ENCODE results near the gene ATR.
"Not testable (repeated sequence)": the region's sequence is repeated elsewhere in the genome, so short reads cannot be mapped to it uniquely, and the experiment has no call there.

Gene ATR

GRCh38 chr3:142445816-142446254, 132.7 kb downstream of the ATR start:
- DNase-seq: peak in 1 of 2 donors; percentile 7

GRCh38 chr3:142444343-142444742, 134.2 kb downstream of the ATR start:
- no peak for DNase-seq

GRCh38 chr3:142443060-142443459, 135.5 kb downstream of the ATR start:
- DNase-seq: not testable (repeated sequence)

GRCh38 chr3:142439499-142440220, 138.9 kb downstream of the ATR start:
- not testable (repeated sequence) for DNase-seq

- DNase-seq: not testable (repeated sequence)
Observed at GRCh38 chr3:142438096-142438495, 140.4 kb downstream of the ATR start.

- DNase-seq: no peak
Observed at GRCh38 chr3:142436951-142437585, 141.5 kb downstream of the ATR start.

- no peak for DNase-seq
Observed at GRCh38 chr3:142434503-142434902, 144.0 kb downstream of the ATR start.

- no peak for DNase-seq
Observed at GRCh38 chr3:142433110-142433509, 145.4 kb downstream of the ATR start.

GRCh38 chr3:142429582-142429981, 149.0 kb downstream of the ATR start:
- no peak for DNase-seq

GRCh38 chr3:142424754-142425153, 153.8 kb downstream of the ATR start:
- DNase-seq: no peak

GRCh38 chr3:142418926-142419592, 159.5 kb downstream of the ATR start:
- no peak for DNase-seq

- no peak for DNase-seq
Observed at GRCh38 chr3:142417302-142417701, 161.2 kb downstream of the ATR start.

GRCh38 chr3:142400537-142400936, 178.0 kb downstream of the ATR start:
- not testable (repeated sequence) for DNase-seq

Measured in stimulated activated CD4-positive, alpha-beta T cell treated with anti-CD3 and anti-CD28 coated beads, Interleukin-2, amount 100 ng/mL, for 48 hours (primary cell).